T-helper 1 cell treated with Interleukin-12 subunit alpha and Interleukin-12 subunit beta and Interleukin-4 antibody, amounts not matched to agents 30 ng/mL and 1 ng/mL, for 36 hours (primary cell): ENCODE measurements around the gene VPS35L. TPM values are rescaled to one million over a fixed set of nuclear protein-coding genes. Genes with fewer than 3 reads are reported as not detected.

Source experiments
- intact Hi-C: fragments of 100-400 bp; cut with micrococcal nuclease; formaldehyde crosslinking; loops from one replicate; pipeline ENCODE4 v1.15.1; 2024
- total RNA-seq: library from RNA; stranded (reverse); gene quantifications from 2 replicates; pipeline ENCODE4 v1.2.3, GENCODE V29; 2022

VPS35L gene
- total RNA-seq, 1 donor from 2014 or later: 57.5 TPM

DNA sequence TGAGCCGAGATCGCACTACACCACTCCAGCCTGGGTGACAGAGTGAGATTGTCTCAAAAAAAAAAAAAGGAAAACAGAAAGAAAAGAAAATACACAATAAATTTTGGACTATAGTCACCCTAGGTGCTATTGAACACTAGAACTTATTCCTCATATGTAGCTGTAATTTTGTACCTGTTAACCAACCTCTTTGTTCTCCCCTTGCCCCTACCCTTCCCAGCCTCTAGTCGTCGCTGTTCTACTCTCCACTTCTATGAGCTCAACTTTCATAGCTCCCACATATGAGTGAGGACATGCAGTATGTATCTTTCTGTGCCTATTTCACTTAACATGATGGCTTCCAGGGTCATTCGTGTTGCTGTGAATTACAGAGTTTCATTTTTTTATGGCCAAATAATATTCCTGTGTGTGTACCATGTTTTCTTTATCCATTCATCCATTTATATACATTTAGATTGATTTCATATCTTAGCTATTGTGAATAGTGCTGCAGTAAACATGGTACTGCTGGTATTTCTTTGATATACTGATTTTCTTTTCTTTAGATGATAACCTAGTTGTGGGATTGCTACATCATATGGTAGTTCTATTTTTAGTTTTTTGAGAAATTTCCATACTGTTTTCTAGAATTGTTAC, 28.3 kb downstream of the VPS35L start:
- intact Hi-C loops: loop anchor here (1.0 to 2.0 kb wide), 3 partner anchors 18 to 303 kb away; no protein-coding TSS in a partner anchor

DNA sequence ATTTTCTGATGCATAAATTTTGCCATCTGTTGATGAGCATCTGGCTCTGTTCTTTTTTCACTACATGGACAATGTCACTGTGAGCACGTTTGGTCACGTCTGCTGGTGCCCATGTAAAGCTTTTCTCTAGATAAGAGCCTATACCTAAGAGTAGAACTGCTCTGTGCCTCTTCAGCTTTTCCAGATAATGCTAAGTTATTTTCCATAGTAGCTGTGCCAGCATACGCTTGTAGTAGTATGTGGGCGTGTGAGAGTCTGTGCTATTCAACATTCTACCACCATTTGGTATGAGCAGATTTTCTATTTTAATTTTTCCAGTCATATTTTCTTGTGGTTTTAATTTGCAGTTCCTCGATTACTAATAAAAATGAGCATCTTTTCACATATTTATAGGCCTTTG, 33.2 kb downstream of the VPS35L start:
- intact Hi-C loops: no loop called here

DNA sequence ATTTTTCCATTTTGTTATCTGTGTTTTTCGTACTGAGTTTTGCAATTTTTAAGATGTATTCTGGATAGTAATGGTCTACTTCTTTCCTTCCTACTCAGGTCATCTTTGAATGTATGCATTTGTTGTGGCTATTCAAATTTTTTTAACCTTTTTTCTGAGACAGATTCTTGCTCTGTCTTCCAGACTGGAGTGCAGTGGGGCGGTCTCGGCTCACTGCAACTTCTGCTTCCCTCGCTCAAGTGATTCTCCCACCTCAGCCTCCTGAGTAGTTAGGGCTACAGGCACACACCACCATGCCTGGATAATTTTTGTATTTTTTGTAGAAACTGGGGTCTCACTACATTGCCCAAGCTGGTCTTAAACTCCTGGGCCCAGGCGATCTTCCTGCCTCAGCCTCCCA, 33.6 kb downstream of the VPS35L start:
- intact Hi-C loops: no loop called here

DNA sequence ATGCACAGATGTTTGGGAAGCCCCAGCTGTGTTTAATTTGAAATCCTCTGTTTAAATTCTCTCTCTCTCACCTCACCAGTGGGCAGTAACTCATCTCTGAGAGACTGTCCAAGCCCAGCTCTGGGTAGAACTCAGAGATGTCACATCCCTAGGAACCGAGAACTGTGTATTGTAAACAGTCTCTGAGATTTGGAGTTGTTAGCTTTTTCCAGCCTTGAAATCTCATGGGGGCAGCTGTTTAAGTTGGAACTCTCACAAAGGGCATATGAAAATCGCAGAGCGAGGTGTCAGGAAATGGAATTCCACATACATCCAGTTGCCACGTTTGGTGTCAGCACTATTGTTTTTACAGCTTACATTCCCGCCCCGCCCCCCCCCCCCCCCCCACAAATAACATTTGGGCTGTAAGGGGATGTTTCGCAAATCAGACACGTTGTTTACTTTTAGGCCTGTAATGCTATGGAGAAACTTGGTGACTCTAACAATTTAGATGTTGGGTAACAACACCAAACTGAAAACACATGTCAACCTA, 34.3 kb downstream of the VPS35L start:
- intact Hi-C loops: no loop called here

DNA sequence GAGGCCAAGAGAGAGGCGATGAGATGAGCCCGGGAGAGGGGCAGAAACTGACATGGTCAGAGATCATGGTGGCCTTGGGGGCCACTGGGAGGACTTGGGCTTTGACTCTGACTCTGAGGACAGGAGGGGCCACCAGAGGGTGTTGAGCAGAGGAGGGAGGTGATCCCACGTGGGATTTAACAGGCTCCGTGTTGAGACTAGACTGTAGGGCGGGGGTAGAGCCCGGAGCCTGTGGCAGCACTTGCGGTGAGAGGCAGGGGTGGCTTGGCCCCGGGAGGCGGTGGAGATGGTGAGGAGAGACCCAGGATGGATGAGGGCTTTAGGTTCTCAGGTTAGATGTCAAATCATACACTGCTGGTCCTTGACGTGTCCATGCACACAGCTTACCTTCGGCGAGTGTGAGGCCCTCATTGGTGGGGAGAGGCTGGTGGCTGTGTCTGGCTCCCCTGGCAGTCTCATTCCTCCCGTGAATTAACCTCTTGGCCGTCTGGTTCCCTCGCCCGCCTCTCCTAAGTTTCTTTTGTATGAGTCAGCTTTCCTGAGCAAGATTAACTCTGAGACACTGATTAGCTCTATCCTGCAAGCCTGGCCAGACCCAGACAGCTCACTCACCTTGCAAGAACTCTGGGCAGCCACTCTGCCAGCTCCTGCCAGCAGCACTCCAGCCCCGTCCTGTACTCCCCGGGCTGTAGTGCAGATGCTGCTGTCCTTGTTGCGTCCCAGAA, 39.7 kb downstream of the VPS35L start:
- intact Hi-C loops: no loop called here

DNA sequence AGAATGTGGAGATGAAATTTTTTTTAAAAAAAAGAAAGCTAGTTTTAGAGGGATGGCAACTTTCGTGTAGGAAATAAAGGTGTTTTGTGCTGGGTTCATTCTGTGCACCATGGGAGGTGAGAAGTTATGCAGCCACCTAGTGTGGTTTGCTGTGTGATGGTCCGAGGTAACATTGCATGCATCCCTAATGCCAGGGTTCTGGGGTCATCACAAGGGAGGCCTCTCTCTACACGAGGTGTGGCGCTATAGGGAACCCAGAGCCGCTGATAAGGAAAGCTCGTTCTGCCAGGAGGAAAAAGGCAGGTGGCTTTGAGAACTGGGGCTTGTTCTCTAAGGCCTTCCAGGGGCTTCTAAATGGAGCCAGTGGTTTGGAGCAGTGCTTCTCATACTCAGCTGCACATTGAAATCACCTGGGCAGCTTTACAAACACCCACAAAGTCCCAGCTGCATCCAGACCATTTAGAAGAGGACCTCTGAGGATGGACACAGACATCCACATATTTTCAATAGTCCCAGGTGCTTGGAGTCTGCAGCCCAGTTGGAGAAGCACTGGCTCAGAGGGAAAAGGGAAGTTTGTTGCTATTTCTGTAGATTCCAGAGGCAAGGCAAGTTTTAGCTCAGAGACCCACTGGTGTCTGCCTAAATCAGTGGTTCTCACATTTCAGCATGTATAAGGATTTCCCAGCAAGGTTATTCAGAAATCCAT, 43.5 kb downstream of the VPS35L start:
- intact Hi-C loops: no loop called here

DNA sequence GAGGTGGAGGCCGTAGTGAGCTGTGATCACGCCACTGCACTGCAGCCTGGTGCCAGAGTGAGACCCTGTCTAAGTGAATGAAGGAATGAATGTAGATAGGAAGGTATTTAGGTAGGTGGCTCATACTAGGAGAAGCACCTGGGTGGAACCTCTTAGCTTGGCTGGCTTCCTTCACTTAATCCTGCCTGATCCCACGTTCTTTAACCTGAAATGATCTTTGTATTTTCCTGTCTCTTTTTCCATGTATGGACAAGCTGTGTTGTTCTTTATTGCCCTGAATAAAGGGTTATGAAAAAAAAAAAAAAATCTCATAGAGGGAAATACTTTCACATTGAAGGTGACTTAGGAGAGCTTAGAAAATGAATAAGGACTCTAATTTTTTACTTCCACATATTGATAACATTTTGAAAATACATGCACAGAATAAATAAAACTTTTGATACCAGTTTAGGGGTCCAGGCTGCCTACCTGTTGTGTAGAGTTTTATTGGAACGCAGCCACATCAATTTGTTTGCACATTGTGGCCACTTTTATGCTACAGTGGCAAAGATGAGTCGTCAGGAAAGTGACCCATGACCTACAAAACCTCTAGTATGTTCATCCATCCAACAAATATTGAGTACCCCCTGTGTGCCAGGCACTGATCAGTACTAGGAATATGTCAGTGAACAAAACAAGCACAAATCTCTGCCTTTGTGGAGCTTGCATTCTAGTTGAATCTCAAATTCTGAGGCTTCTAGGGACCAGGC, 44.6 kb downstream of the VPS35L start:
- intact Hi-C loops: loop anchor here (5.0 to 10.0 kb wide), 2 partner anchors 117 to 785 kb away; partner anchors contain the start of genes IQCK and KNOP1

DNA sequence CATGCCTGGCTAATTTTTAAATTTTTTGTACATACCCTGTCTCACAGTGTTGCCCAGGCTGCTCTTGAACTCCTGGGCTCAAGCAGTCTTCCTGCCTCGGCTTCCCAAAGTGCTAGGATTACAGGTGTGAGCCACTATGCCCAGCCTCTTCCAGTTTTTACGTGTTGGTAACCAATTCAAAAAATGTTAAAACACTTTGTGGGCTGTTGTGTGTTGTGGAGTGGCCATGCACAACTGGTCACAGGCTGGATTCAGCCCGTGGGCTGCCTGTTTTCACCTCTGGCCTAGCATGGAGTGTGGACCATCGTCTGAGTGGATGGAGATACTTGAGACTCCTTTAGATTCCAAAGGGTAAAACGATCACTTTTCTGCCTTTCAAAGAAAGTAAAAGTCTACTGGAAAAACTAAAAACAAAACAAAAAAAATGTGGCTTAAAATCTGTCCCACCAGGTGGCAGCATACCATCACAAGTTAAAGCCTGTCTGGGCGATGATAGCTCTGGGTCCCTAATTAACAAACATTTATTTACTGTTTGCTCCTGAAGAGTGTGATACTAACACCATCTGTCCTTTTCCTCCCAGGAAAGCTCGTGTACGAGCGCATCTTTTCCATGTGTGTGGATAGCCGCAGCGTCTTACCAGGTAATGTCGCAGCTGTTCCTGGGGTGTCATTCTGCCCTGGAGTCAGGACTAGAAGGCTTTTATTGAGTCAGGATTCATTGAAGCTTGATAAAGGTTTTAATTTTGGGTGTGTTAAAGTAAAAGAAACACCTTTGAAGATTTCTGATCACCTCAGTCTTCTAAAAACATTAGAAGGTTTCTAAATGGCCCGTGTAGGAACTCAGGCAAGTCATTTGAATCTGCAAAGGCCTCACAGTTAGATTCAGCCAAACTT, 45.8 kb downstream of the VPS35L start:
- intact Hi-C loops: loop anchor here (1.0 to 10.0 kb wide), 5 partner anchors 18 to 783 kb away; partner anchors contain the start of genes IQCK and KNOP1

DNA sequence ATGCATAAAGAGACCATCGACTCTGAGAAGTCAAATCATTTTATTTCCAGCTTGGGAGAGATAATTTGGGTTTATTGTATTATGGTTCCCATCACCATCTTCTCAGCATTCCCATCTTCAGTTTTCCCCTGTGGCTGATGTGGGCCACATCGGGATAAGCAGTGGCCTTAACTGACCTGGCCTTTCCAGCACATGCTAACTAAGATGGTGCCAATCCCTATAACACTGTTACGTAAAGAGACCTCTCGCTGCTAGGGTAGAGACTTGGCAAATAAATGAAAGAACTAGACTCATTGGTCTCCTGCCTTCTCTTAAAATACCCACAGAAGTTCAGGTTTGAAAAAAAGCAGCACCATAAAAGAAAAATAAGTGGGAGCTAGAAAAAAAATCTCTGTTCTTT, 49.4 kb downstream of the VPS35L start:
- intact Hi-C loops: loop anchor here (5.0 to 10.0 kb wide), 2 partner anchors 112 to 780 kb away; partner anchors contain the start of genes IQCK and KNOP1

DNA sequence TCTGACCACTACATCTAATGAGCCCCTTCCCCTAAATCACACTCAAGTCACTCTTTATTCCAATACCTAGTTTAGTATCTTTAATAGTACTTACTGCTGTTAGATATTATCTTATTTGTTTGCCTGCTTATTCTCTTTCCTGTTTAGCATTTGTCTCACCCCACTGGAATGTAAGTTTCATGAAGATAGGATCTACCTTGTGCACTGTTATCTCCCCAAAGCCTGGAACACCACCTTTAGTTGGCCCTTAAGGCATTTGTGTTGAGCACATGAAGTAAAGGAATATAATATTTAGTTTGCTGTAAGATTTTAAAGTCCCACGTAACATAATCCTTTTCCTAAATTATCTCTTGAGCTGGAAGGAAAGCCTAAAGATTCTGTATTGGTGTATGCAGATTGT, 50.2 kb downstream of the VPS35L start:
- intact Hi-C loops: loop anchor here (10.0 kb wide), 1 partner anchor 779 kb away; no protein-coding TSS in a partner anchor

DNA sequence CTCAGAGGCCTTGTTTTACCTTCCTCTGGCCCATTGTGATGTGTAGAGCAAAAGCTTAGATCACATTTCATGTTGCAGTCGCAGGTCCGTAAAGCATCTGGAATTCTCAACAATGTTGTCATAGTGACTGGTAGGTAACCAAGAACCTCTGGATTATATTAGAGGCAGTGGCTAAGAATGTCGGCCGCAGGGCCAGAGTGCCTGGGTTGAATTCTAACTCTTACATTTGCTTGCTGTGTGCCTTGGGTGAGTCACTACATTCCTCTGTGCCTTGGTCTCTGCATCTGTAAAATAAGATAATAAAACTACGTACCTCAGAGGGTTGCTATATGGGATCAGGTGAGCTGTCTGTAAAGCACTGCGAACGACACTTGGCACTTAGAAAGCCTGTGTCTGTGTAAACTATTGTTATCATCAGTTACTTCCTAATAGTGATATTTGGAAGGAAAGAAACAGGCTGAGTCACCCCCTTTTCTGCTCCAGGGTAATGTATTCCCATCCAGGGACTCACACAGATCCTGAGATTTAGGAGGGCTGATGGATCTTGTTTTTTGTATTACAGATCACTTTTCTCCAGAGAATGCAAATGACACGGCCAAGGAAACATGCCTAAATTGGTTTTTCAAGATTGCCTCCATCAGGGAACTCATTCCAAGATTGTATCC, 52.2 kb downstream of the VPS35L start:
- intact Hi-C loops: loop anchor here (10.0 kb wide), 1 partner anchor 777 kb away; no protein-coding TSS in a partner anchor

DNA sequence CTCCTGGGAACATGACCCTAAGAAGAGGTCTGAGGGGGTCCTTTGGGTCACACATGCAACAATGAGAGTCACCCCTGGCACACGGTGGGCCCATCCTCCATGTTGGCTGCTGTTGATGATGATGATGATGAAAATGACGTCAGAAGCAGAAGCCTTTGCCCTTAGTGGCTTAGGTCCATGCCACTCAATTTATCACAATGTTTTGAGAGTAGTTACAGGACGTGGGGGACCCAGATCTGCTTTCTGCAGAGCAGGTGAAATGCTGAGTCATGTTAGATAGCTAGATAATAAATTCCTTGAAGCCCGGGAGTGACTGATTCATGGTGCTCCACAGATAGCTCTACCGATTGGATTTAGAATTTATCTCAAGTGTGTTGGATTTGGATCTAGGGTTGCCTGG, 53.9 kb downstream of the VPS35L start:
- intact Hi-C loops: loop anchor here (10.0 kb wide), 1 partner anchor 775 kb away; no protein-coding TSS in a partner anchor

DNA sequence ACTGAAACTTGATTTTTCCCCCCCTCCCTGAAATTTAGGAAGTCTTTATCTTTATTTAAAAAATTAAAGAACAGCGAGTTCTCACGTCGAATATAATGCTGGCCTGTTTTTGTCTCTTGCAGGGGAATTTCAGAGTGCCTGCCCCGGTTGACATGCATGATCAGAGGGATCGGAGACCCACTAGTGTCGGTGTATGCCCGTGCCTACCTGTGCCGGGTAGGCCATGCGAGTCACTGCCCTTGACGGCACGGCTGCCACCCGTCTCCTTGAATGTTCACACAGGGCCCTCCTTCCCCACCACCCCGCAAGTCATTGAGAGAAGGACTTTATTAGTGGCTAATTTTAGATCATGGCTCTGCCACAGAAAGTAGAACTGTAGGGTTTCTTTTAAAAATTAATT, 54.7 kb downstream of the VPS35L start:
- intact Hi-C loops: no loop called here

DNA sequence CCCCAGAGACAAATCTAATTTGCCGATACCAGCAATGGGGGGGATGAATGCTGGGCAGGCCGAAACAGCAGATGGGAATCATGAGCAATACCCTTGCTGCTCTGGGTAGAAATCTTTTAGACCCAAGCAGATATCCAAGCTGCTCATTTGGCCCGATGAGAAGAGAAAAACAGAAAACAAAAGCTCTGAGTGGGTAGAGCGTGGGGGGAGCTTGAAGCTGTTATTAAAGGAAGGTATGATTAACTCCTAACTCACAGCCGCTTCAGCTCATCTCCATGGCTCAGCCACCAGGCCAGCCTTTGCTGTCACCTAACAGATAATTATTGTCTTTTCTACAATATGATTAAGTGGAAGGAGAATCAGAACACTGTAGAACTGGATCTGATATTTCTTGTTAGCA, 58.3 kb downstream of the VPS35L start:
- intact Hi-C loops: no loop called here

DNA sequence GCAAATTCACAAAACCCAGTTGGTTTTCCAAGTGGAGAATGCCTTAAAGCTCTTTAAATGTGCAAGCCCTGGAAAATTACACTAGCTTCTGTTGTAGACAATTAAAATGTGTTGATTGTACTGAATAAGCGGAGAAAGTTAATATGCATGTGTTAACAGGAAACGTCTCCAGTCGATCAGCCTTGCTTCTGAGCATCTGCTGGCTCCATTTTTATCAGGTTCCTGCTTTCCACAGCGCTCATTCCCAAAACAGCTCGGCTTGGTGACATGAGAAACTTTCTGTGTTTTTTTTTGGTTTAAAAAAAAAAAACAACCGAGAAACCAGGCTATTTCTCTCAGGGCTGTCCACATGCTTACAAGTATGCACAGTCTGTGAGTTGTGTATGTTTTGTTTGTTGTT, 60.7 kb downstream of the VPS35L start:
- intact Hi-C loops: no loop called here

DNA sequence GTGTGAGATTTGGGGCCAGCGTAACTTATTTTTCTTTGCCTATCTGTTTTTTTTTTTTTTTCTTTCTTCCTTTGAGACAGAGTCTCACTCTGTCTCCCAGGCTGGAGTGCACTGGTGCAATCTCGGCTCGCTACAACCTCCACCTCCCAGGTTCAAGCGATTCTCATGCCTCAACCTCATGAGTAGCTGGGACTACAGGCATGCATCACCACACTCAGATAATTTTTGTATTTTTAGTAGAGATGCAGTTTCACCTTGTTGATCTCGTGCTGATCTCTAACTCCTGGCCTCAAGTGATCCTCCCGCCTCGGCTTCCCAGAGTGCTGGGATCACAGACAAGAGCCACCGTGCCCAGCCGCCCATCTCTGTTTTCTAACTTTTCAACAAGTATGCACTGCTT, 63.4 kb downstream of the VPS35L start:
- intact Hi-C loops: no loop called here

DNA sequence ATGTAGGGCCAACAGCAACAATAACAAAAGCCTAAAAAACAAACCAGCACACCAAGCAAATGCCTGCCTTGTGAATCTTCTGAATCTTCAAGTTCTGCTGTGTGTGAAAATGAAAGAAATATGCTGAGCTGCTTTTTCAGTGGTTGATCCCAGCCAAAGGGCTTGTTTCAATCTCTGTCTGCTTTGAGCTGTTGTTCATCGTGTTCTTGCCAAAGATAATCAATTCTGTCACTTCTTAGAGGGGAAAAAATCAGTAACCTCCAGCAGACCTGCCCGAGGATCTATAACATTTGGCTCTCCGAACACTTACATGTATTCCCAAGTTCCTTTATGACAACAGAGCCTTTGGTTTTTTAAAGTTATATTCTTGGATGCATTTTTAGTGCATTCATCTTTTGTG, 65.9 kb downstream of the VPS35L start:
- intact Hi-C loops: no loop called here

DNA sequence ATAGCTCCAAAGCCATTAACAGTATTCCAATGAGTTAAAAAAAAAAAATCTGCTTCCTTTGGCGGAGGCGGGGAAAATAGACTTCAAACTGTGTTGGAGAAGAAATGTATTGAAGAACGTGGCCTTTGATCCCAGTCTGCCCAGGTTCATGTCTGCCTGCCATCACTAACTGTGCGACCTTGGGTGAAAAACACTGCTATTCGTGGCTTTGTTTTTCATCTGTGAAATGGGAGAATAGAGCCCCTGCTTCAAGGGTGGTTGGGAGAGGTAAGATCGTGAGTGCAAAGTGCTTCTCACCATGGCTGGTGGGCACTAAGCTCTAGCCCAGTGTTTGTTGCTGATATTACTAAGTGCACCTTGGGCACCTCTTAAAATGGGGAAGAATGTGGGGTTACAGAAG, 69.5 kb downstream of the VPS35L start:
- intact Hi-C loops: no loop called here
